GM21825 (cell line): ENCODE results near the gene SPATA31E1.
"Not testable (repeated sequence)": the region's sequence is repeated elsewhere in the genome, so short reads cannot be mapped to it uniquely, and the experiment has no call there.

ENCODE experiments used
- ATAC-seq: cut with Tn5 transposase; IDR thresholded peaks from one replicate; pipeline ENCODE4 v1.9.1; 2021; ENCODE audit warnings: mild to moderate bottlenecking, moderate library complexity; ENCODE audit not compliant: unreplicated experiment

The SPATA31E1 gene

GRCh38 chr9:87882627-87883026 lies at the start of gene SPATA31E1:
Gene SPATA31E1 (plus strand): TSS chr9:87882877. CDS start chr9:87882892, 15 bp downstream.
- no peak for ATAC-seq

GRCh38 chr9:87834357-87834756 lies 48.3 kb upstream of the SPATA31E1 start:
- no peak for ATAC-seq

GRCh38 chr9:87836536-87836935 lies 46.1 kb upstream of the SPATA31E1 start:
- ATAC-seq, result no peak

GRCh38 chr9:87836951-87837705 lies 45.5 kb upstream of the SPATA31E1 start:
- no peak for ATAC-seq

- no peak for ATAC-seq
Measured at GRCh38 chr9:87840134-87840533, 42.5 kb upstream of the SPATA31E1 start.

GRCh38 chr9:87842878-87843585 lies 39.6 kb upstream of the SPATA31E1 start:
- no peak for ATAC-seq

- ATAC-seq, result no peak
Measured at GRCh38 chr9:87844506-87844905, 38.2 kb upstream of the SPATA31E1 start.

- ATAC-seq, result not testable (repeated sequence)
Measured at GRCh38 chr9:87847817-87848216, 34.9 kb upstream of the SPATA31E1 start.

GRCh38 chr9:87849144-87849758 lies 33.4 kb upstream of the SPATA31E1 start:
- no peak for ATAC-seq

- no peak for ATAC-seq
Measured at GRCh38 chr9:87850391-87850790, 32.3 kb upstream of the SPATA31E1 start.

GRCh38 chr9:87851186-87851585 lies 31.5 kb upstream of the SPATA31E1 start:
- ATAC-seq, result not testable (repeated sequence)

- no peak for ATAC-seq
Measured at GRCh38 chr9:87853302-87853701, 29.4 kb upstream of the SPATA31E1 start.

GRCh38 chr9:87853876-87854579 lies 28.6 kb upstream of the SPATA31E1 start:
- ATAC-seq, result no peak

GRCh38 chr9:87854580-87854955 lies 28.1 kb upstream of the SPATA31E1 start:
- no peak for ATAC-seq

GRCh38 chr9:87855061-87855460 lies 27.6 kb upstream of the SPATA31E1 start:
- no peak for ATAC-seq

- no peak for ATAC-seq
Measured at GRCh38 chr9:87857141-87857947, 25.3 kb upstream of the SPATA31E1 start.

- ATAC-seq, result no peak
Measured at GRCh38 chr9:87857948-87858335, 24.7 kb upstream of the SPATA31E1 start.

- ATAC-seq, result no peak
Measured at GRCh38 chr9:87859137-87859536, 23.5 kb upstream of the SPATA31E1 start.

GRCh38 chr9:87859786-87860185 lies 22.9 kb upstream of the SPATA31E1 start:
- ATAC-seq, result no peak

GRCh38 chr9:87861332-87861731 lies 21.3 kb upstream of the SPATA31E1 start:
- ATAC-seq, result no peak
